Prostate gland (tissue), 2 donors: ENCODE results near the gene AQP5.

ENCODE experiments used
- POLR2A ChIP-seq: fragments of 450-650 bp; IDR thresholded peaks from one replicate; pipeline ENCODE4 v1.6.1; 2016; ENCODE audit warnings: antibody characterized with exemption, mild to moderate bottlenecking
- POLR2AphosphoS5 ChIP-seq: sonication (generic); formaldehyde crosslinking; IDR thresholded peaks from one replicate; pipeline ENCODE4 v1.6.1; 2017; ENCODE audit warnings: antibody characterized with exemption
- TF ChIP-seq, protein P1 (sequence below), 4 experiments: fragments of 200-600 bp in 2 of 4; fragments of 450-650 bp in 2 of 4; sonication (generic) in 2 of 4; IDR thresholded peaks; 1 replicate in 3 of 4; 2 replicates in 1 of 4; pipeline ENCODE4 v1.5.1; 2016 to 2019; ENCODE audit warnings: antibody characterized with exemption in 4 of 4, mild to moderate bottlenecking in 2 of 4, moderate library complexity in 2 of 4

DNA sequence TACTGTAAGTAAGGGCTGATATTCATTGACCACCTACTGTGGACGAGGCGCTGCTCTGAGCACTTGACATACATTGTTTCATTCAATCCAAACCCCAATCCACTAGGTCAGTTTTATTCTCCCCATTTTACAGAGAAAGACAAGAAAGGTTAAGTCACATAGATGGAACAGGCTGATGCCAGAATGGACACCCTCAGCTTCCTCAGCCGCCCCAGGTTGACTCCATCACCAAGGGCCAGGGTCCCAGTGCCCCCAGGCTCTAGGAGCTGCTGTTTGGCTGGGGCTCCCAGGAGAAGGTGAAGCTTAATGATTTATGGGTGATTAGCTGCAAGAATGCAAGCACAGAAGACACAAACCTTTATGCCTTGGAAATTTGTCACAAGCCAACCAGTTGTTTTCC, 11.8 kb upstream of the AQP5 start:
- TF ChIP-seq, protein P1, sequence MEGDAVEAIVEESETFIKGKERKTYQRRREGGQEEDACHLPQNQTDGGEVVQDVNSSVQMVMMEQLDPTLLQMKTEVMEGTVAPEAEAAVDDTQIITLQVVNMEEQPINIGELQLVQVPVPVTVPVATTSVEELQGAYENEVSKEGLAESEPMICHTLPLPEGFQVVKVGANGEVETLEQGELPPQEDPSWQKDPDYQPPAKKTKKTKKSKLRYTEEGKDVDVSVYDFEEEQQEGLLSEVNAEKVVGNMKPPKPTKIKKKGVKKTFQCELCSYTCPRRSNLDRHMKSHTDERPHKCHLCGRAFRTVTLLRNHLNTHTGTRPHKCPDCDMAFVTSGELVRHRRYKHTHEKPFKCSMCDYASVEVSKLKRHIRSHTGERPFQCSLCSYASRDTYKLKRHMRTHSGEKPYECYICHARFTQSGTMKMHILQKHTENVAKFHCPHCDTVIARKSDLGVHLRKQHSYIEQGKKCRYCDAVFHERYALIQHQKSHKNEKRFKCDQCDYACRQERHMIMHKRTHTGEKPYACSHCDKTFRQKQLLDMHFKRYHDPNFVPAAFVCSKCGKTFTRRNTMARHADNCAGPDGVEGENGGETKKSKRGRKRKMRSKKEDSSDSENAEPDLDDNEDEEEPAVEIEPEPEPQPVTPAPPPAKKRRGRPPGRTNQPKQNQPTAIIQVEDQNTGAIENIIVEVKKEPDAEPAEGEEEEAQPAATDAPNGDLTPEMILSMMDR (IDR thresholded peaks at IDR 0.05) = no peak
- TF ChIP-seq POLR2AphosphoS5 (no peak), POLR2A (no peak)
